HG03108 (cell line): ENCODE measurements around the gene THOP1.

ENCODE experiments used
- ATAC-seq: cut with Tn5 transposase; IDR thresholded peaks from one replicate; pipeline ENCODE4 v1.9.1; 2021; ENCODE audit warnings: moderate library complexity; ENCODE audit not compliant: unreplicated experiment

The THOP1 gene

GRCh38 chr19:2761876-2762782, 23.2 kb upstream of the THOP1 start:
- ATAC-seq, result no peak

- no peak for ATAC-seq
Measured at GRCh38 chr19:2762783-2763496, 22.4 kb upstream of the THOP1 start.

DNA sequence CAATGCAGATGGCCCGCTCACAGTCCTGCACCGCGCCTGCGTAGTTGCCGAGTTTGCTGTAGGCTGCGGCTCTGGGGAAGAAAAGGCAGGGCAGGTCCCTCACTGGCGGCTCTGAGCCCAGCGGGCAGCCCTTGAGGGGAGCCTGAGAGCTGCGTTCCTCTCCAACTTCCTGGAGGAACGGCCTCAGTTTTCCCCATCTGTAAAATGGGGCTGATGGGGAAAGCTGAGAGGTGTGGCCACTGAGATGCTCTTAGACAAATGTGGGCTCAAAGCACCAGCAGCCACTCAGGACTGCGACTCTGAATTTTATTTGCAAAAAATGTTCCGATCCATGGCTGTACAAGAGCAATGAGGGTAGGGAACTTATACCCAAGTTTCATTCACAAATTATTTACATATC, 21.6 kb upstream of the THOP1 start:
- ATAC-seq, result no peak

GRCh38 chr19:2764945-2765344, 20.4 kb upstream of the THOP1 start:
- ATAC-seq, result no peak

DNA sequence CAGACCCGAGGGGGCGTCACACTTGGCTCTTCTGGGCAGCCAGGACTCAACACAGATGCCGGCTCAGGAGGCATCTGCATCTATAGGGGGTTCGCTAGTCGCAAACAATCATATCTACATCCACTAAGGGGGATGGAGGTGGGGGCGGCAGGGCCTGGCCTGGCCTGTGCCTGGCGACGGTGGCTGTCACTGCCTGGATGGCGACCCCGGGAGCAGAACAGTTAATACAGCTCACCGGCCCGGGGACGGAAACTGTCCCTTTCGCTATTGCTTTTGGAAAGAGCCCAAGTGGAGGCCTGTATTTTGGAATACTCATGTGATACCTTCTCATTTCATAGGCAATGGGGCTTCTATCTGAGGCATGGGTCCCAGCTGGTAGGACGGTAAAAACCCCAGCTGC, 19.9 kb upstream of the THOP1 start:
- ATAC-seq, result no peak

DNA sequence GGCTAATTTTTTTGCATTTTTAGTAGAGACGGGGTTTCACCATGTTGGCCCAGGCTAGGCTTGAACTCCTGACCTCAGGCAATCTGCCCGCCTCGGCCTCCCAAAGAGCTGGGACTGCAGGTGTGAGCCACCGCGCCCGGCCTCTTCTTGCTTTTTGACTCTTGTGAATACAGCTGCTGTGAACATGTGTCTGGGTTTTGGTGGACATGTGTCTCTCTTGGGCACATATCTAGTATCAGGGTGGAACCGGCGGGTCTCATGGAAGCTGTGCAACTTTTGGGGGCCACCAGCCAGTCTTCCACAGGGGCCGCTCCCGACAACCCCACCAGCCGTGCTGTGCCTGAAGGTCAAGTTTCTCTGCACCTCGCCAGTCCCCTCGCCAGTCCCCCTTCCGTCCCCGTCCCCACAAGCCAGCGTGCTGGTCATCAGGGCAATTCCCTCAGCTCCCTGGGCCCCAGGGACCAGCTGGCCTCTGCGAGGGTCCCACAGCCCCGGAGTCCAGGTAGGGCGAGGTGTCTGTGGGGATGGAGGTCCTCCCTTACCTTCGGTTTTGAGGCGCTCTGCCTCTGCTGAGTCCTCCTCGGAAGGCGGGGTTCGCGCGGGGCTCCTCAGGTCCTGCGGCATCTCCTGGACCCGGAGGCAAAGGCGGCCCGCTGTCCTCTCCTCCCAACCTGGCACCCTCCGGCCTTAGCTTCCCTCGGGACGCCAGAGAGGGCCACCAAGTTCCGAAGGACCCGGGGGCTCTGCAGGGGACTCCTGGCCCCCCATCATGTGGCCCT, 18.5 kb upstream of the THOP1 start:
- no peak for ATAC-seq

DNA sequence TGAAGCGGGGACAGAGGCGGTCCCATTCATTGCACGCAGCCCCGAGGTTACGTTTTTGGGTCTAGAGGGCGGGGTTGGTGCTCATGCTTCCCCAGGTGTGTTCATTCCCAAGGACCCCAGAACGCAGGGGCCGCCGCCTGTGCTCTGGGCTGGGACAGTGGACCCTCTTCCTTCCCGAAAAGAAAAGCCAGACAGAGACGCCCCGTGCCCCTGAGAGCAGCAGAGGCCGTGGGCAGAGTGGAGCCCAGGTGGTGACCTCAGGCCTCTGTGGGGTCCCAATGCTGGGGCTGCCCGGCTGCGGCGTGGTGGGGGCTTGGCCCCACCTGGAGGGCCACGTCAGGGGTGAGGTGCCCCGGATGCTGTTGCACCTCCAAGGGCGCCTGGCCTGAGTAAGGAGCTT, 17.6 kb upstream of the THOP1 start:
- no peak for ATAC-seq

DNA sequence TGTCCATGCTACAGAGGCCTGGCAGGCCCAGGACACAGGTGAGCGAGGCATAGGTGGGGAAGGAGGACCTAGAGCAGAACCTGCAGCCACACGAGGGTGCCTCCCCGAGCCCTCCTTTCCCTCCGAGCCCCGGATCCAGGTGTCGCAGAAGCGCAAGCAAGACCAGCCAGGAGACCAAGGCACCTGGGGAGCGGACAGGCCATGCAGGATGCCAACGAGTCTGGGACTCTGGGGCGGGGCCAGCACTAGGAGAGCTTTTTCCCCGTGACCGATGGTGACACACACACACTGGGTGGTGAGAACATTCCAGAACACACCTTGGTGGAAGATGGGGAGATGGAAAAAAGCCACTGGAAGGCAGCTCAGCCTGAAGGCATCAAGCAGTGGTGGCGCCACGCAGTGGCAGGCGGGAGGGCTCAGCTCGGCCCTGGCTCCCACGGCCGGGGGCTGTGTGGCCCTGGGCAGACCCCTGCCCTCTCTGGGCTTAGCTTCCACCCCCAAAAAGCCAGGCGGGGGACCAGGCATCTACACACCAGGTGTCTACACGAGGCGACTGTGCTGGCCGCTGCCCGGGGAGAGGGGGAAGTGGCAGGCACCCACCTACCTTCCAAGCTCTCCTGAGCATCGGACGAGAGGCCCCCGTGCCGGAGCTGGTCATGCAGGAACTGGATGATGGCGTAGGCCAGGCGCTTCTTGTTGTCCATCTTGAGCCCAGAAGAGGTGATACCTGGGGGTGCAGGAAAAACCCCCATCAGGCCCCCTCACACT, 16.8 kb upstream of the THOP1 start:
- ATAC-seq, result no peak

DNA sequence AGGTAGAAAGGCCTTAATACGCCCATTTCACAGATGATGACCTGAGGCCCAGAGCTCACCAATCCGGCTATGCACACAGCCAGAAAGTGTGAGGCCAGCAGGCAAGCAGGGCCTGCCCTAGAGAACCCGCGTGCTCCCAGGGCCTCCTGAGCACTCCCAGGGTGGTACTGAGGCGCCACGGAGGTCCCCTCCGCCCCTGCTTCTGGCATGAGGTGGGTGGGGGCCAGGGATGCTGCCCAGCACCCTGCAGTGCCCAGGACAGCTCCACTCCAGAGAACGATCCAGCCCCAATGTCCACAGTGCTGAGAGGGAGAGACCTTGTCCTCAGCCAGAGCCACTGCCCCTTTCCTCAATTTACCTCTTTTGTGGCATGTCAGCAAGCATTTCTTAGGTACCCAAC, 16.1 kb upstream of the THOP1 start:
- no peak for ATAC-seq

DNA sequence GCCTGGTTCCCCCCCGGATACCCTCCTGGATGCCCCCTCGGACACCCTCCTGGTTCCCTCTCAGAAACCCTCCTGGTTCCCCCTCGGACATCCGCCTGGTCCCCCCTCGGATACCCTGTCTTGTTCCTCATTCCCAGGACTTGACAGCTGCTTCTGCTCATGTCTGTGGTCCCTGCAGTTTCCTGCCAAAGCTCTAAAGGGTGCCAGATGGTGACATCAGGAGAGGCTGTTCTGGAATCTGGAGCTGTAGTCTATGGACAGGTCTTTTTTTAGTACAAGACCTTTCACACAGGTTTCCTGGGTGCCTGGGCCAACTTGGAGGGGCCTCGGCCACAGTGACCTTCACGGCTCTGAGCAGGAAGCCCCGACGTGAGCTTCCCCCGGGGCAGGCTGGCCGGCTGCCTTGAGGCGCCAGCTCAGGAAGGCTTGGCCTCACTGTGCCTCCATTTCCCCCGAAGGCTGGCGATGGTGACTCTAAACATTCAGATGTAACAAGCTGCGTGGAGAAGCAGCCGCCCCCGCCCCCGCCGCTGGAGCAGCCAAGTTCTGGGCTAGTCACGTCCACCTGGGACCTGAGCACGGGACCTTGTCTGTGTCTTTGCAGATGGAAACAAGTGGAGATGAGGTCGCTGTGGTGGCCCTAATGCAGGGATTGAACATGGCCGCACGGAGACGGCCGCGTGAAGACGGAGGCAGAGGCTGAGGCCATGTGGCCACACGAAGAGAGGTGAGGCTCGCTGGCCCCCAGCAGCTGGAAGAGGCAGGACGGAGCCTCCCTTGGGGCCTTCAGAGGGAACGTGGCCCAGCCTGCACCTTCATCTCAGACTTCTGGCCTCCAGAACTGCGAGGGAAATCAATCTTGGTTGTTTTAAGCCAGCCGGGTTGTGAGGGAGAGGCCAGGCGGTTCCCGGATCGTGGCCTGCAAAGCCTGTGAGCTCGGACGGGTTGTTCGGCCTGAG, 15.0 kb upstream of the THOP1 start:
- no peak for ATAC-seq

DNA sequence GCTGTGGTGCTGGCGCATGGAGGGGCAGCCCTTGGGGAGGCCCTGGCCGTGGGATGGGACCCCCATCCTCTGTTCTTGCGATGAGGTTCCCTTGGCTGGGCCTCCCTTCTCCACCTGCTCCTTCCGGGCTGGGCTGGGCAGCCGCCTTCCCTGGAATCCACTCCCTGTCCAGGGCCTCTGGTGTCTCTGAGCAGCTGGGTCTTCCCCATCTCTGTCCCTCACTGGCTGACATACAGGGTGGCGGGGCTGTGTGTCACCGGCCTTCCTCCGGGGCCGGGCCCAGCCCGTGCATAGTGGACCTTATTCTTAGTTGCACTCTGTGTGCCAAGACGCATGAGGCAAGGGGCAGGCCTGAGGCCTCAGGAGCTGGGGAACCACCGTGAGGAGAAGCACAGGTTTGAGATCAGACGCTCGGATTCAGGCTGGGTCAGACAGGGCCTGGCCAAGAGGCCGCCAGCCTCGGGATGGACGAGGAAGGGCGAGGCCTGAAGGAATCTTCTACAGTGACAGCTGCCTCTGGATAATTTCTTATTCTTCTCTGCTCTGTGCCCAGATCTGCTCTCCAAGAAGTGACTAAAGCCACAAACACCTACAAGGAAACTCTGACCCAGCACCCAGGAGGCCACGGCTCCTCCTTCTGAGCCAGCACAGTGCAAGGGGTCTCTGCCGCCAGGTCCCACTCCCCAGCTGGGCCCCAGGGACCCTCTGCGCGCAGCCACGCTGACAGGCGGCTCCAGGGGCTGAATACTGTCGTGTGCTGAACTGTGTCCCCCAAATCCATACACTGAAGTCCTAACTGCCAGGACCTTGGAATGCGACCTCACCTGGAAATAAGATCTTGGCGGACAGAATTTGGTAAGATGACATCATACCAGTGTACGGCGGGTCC, 13.3 kb upstream of the THOP1 start:
- ATAC-seq, result no peak

GRCh38 chr19:2774083-2774679, 11.1 kb upstream of the THOP1 start:
- ATAC-seq, result no peak

DNA sequence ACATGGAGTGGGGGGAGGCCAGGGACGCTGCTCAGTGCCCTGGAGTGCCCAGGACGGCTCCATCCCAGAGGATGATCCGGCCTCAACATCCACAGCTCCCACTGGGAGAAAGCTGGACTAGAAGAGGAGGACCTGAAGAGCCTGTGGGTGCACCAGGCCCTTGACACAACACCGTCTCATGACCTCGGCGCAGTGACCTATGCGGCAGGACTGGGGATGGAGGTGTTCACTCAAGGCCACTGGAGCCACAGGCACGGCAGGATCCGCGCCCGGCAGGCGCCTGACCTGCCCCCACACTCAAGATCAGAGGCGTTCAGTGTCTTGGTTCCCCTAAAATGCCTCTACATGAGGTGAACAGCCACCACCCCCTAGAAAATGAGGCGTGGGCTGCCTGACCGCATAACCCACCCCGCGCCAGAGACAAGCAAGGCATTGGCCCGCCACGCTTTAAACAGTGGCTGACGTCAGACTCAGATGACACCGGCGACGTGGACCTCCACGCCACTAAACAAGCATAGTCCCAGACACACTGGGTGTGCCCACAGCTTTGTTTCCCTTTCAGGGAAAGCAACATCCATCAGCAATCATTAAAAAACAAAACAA, 10.2 kb upstream of the THOP1 start:
- no peak for ATAC-seq

- ATAC-seq, result no peak
Measured at GRCh38 chr19:2775556-2776430, 9.5 kb upstream of the THOP1 start.

DNA sequence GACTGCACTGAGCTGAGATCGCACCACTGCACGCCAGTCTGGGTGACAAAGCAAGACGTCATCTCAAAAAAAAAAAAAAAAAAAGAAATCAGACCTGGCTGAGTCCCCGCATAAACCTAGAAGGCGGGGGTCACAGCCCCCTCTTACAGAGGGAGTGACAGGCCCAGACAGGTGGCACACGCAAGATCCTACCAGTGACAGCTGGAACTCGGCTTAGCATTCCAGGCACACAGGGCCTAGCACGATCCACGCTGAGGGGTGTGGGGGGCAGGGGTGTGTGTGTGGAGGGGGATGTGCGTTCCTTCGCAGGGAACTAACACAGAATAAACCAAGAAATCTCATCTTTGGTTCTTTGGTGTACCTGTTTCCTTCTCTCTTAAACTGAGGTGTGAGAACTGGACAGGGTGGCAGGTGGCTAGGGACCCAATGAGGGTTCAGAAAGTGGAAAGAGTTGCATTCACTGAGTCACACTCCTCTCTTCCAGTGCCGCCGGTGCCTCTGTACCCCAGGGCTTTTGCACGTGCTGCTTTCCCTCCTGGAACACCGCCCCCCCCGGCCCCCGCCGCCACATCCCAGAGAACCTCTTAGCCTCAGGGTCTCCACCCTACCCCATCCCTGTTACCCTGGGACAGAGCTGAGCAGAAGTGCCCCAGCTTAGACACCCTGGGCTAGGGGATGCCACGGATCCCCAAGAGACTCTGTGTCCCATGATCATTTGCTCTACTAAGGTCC, 7.2 kb upstream of the THOP1 start:
- ATAC-seq, result no peak

DNA sequence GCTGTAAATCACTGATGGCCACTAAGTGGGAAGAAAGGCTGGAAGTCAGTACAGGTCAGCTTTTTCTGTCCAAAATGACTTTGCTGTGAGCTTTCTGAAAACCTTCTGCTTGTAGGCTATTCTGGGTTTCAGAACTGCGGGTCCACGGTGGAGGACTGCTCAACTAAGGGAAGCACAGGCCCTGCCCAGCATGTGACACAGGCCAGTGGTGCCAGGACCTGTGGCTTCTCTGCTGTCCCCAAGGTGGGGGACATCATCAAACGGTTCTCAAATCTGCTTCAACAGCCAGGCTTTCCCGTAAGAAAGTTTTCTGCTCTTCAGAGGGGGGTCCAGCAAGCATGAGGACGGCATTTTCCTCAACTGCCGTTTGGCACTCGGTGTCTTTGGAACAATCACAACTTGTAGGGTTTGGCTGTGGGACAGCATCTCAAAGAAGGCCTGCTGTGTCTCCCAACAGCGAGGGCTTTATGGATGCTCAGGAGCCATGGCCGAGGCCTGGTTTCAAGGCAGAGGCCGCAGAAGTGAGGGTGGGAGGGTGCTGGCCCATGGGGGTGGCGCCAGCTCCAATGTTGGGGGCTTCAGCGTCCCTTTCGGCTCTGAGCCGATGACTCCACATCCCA, 6.1 kb upstream of the THOP1 start:
- ATAC-seq, result no peak
